ENCODE data around the gene PI4KB.

DNA sequence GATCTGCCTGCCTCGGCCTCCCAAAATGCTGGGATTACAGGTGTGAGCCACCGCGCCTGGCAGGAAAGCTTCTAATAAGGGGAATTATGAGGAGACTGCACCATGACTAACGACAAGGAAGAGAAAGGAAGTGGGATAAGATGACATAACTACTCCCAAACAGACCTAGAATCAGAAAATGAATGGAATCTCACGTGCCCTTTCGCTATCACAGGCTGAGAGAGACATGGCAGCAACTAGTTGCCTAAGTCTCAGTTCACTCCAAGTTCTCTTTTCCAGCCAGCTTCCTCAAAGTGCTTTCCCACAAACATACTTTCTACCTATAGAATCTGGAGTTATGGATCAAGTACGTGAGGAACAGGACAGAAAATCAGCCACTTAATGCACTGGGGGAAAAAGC is 2.0 kb downstream of the PI4KB start:
- TF ChIP-seq, protein P1, sequence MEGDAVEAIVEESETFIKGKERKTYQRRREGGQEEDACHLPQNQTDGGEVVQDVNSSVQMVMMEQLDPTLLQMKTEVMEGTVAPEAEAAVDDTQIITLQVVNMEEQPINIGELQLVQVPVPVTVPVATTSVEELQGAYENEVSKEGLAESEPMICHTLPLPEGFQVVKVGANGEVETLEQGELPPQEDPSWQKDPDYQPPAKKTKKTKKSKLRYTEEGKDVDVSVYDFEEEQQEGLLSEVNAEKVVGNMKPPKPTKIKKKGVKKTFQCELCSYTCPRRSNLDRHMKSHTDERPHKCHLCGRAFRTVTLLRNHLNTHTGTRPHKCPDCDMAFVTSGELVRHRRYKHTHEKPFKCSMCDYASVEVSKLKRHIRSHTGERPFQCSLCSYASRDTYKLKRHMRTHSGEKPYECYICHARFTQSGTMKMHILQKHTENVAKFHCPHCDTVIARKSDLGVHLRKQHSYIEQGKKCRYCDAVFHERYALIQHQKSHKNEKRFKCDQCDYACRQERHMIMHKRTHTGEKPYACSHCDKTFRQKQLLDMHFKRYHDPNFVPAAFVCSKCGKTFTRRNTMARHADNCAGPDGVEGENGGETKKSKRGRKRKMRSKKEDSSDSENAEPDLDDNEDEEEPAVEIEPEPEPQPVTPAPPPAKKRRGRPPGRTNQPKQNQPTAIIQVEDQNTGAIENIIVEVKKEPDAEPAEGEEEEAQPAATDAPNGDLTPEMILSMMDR (conservative IDR thresholded peaks at IDR 0.05; ENCODE audit: low read depth, low read length): no peak
- no peak for TF ChIP-seq EZH2 (IDR thresholded peaks at IDR 0.05; ENCODE audit: borderline replicate concordance, low read depth, low read length, poor library complexity, severe bottlenecking)
